Measurements from ENCODE around the gene PRKCZ. TPM values are rescaled to one million over a fixed set of nuclear protein-coding genes. Genes with fewer than 3 reads are reported as not detected.

PRKCZ gene
- polyA plus RNA-seq, 10 donors, result 3.7 to 9.1 (median 6.5) TPM

- DNase-seq, result peak in 1 of 3 donors; percentile 72
These were observed 158.4 kb downstream of the PRKCZ start for GRCh38 chr1:2208309-2209239.

GRCh38 chr1:2209400-2210083 is 159.3 kb downstream of the PRKCZ start:
- DNase-seq, result peak in 1 of 3 donors; percentile 62

GRCh38 chr1:2210084-2210653 is 160.0 kb downstream of the PRKCZ start:
- DNase-seq, result no peak

GRCh38 chr1:2210786-2211185 is 160.6 kb downstream of the PRKCZ start:
- DNase-seq, result peak in 1 of 3 donors; percentile 33

- DNase-seq, result no peak
These were observed 162.0 kb downstream of the PRKCZ start for GRCh38 chr1:2212274-2212531.

- DNase-seq, result peak; percentile 96 to 97 (median 96)
These were observed 162.6 kb downstream of the PRKCZ start for GRCh38 chr1:2212532-2213491.

- DNase-seq, result peak; percentile 88 to 97 (median 94)
These were observed 163.6 kb downstream of the PRKCZ start for GRCh38 chr1:2213576-2214505.

GRCh38 chr1:2214541-2215241 is 164.5 kb downstream of the PRKCZ start:
- peak in 1 of 3 donors; percentile 85 for DNase-seq

GRCh38 chr1:2215329-2215728 is 165.1 kb downstream of the PRKCZ start:
- no peak for DNase-seq

GRCh38 chr1:2215909-2216766 is 165.9 kb downstream of the PRKCZ start:
- DNase-seq, result no peak

GRCh38 chr1:2216767-2217058 is 166.5 kb downstream of the PRKCZ start:
- DNase-seq, result no peak

- DNase-seq, result no peak
These were observed 171.1 kb downstream of the PRKCZ start for GRCh38 chr1:2221271-2221670.

- no peak for DNase-seq
These were observed 174.0 kb downstream of the PRKCZ start for GRCh38 chr1:2224170-2224584.

- DNase-seq, result no peak
These were observed 174.6 kb downstream of the PRKCZ start for GRCh38 chr1:2224631-2225428.

GRCh38 chr1:2226525-2227345 is 176.5 kb downstream of the PRKCZ start:
- peak in 1 of 3 donors; percentile 64 for DNase-seq

GRCh38 chr1:2227346-2228156 is 177.3 kb downstream of the PRKCZ start:
- peak; percentile 98 to 99 (median 99) for DNase-seq
